Fibroblast of villous mesenchyme (primary cell): ENCODE results near the gene SNRNP70. TPM values are rescaled to one million over a fixed set of nuclear protein-coding genes. Genes with fewer than 3 reads are reported as not detected.

Source experiments
- DNase-seq: peaks from one replicate; pipeline ENCODE4 v3.0.0-alpha.2; 2010; ENCODE audit warnings: low read depth
- H3K4me3 ChIP-seq: 2 replicates; pipeline ENCODE4 v1.5.1; 2011; ENCODE audit warnings: low read depth, mild to moderate bottlenecking, low read length
- total RNA-seq: library from RNA; depleted of rRNA; stranded (reverse); fragments of >200 nt; gene quantifications from 2 replicates; pipeline ENCODE4 v1.2.3, GENCODE V29; 2012
- TF ChIP-seq, protein P1 (sequence below): IDR thresholded peaks from 2 replicates; pipeline ENCODE4 v1.5.1; 2012; ENCODE audit warnings: low read depth, mild to moderate bottlenecking, low read length; ENCODE audit not compliant: insufficient read depth

Gene SNRNP70
- total RNA-seq, 1 donor = 117 TPM

- TF ChIP-seq, protein P1, sequence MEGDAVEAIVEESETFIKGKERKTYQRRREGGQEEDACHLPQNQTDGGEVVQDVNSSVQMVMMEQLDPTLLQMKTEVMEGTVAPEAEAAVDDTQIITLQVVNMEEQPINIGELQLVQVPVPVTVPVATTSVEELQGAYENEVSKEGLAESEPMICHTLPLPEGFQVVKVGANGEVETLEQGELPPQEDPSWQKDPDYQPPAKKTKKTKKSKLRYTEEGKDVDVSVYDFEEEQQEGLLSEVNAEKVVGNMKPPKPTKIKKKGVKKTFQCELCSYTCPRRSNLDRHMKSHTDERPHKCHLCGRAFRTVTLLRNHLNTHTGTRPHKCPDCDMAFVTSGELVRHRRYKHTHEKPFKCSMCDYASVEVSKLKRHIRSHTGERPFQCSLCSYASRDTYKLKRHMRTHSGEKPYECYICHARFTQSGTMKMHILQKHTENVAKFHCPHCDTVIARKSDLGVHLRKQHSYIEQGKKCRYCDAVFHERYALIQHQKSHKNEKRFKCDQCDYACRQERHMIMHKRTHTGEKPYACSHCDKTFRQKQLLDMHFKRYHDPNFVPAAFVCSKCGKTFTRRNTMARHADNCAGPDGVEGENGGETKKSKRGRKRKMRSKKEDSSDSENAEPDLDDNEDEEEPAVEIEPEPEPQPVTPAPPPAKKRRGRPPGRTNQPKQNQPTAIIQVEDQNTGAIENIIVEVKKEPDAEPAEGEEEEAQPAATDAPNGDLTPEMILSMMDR = no peak
- no peak for DNase-seq
- H3K4me3 ChIP-seq = no peak overlapping the region
Observed at GRCh38 chr19:49098795-49099194, 13.5 kb downstream of the SNRNP70 start.

DNA sequence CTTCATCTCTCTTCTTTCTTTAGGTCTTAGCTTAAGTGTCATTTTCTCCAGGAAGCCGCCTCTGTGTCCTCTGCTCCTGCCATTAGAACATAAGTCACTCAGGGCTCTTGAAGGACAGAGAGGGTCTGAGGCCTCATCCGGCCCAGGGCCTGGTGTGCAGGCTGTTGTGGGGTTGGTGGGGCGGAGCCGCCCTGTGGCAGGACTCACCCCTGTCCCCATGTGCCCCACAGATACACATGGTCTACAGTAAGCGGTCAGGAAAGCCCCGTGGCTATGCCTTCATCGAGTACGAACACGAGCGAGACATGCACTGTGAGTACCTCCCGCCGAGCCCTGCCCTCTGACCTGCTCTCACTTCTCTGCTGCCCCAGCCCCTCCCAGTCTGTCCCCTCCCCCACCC is 15.9 kb downstream of the SNRNP70 start:
- no peak for DNase-seq
- TF ChIP-seq, protein P1 = no peak
- no peak overlapping the region for H3K4me3 ChIP-seq

DNA sequence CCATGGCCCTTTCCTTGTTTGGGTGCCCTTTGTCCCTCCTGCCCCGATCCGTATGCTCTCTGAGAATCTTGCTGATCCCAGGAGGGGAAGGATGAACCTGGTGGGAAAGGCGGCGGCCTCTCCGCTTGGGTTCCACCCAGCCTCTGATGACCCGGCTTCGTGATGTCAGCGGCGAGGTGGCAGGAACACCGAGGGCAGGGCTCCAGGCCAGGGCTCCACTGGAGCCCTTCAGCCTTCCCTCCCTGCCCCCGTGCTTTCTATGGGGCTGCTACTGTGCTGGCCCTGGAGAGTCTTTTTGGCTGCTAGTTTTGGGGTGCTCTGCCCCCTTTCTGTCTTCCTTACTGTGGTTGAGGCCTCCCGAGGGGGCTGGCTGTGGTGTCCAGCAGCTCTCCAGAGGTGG is 17.1 kb downstream of the SNRNP70 start:
- no peak overlapping the region for H3K4me3 ChIP-seq
- TF ChIP-seq, protein P1 = no peak
- DNase-seq = no peak

- no peak for DNase-seq
- TF ChIP-seq, protein P1 = no peak
- no peak overlapping the region for H3K4me3 ChIP-seq
Observed at GRCh38 chr19:49103331-49104085, 18.3 kb downstream of the SNRNP70 start.

DNA sequence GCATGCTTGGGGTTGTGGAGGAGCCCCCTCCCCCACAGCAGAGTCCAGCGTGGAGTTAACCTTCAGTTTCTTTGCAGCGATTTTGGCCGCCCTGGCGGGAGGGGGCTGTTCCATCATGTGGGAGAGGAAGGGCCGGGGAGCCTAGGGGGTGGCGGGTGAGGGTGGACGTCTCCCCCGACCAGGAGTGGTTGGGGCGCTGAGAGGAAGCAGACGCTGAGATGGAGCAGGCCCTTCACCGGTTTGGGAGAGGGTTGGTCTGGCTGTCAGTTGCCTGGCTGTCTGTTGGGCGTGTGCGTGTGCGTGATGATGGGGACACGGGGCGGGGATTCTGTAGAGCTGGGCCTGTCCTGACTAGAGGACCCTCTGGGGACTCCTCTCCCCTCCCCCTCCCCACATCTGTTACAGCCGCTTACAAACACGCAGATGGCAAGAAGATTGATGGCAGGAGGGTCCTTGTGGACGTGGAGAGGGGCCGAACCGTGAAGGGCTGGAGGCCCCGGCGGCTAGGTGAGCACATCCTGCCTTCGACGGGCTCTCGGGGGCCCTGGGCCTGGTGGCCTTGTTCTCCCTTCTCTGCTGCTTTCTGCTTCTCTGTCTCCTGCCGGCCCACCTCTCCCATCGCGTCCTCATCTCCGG is 19.1 kb downstream of the SNRNP70 start:
- TF ChIP-seq, protein P1 = no peak
- DNase-seq = no peak

DNA sequence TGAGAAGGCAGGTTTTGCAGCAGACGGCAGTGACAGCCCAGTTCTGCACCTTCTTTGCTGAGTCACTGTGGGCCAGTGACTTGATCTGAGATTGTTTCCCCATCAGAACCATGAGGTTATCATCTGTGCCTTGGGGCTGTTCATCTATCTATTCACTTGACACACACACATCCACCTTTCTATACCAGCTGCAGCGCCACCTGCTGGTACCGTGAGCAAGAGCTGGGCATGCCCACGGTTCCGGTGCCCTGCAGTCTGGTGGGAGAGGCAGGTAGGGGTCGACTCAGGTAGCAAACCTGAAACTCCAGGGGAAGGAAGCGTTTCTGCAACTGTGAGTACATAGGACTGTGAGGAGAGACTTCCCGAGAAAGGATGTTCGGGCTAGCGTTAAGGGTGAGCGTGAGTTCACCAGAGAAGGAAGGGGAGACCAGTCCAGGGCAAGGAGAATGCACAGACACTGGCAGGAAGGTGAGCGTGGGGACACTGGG is 21.4 kb downstream of the SNRNP70 start:
- TF ChIP-seq, protein P1 = peak; percentile 88
- DNase-seq = peak; percentile 51
- H3K4me3 ChIP-seq = no peak overlapping the region

More for the DNA sequence above, 19.1 kb downstream of the SNRNP70 start:
- H3K4me3 ChIP-seq = no peak overlapping the region
